Limb (tissue), 2 donors: ENCODE results near the gene WFDC1.

Experiments used
- DNase-seq, 2 donors: peaks; one replicate each; pipeline ENCODE4 v3.0.0-alpha.2; 2016; ENCODE audit errors: extremely low spot score in 2 of 2

Gene WFDC1, protein sequence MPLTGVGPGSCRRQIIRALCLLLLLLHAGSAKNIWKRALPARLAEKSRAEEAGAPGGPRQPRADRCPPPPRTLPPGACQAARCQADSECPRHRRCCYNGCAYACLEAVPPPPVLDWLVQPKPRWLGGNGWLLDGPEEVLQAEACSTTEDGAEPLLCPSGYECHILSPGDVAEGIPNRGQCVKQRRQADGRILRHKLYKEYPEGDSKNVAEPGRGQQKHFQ

DNA sequence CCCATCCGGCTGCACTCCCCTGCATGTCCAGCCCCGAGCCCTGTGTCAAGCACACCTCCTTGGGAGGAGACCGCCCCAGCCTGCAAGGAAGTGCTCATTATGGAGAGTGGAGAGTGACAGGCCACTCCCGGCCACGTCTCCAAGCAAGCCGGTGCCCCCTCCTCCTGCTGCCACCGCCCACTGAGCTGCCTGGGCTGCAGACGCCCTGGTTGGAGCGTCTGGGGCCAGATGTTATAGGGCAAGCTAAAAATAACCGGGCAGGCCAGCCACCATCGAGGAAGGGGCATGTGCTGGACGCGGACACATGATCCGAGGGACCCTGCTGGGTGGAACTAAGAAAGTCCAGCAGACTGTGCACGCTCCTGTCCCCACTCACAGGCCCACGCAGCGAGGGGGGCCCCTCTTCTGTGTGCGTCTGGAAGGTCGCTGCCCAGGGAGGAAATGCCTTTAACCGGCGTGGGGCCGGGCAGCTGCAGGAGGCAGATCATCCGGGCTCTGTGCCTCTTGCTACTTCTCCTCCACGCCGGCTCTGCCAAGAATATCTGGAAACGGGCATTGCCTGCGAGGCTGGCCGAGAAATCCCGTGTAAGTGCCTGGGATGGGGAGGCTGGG lies at the start of gene WFDC1:
TSS of gene WFDC1 (plus strand) at position 348 of the 612 bp plus-strand sequence. CDS start at position 442, 94 bp downstream.
- DNase-seq: peak; percentile 49 to 54

DNA sequence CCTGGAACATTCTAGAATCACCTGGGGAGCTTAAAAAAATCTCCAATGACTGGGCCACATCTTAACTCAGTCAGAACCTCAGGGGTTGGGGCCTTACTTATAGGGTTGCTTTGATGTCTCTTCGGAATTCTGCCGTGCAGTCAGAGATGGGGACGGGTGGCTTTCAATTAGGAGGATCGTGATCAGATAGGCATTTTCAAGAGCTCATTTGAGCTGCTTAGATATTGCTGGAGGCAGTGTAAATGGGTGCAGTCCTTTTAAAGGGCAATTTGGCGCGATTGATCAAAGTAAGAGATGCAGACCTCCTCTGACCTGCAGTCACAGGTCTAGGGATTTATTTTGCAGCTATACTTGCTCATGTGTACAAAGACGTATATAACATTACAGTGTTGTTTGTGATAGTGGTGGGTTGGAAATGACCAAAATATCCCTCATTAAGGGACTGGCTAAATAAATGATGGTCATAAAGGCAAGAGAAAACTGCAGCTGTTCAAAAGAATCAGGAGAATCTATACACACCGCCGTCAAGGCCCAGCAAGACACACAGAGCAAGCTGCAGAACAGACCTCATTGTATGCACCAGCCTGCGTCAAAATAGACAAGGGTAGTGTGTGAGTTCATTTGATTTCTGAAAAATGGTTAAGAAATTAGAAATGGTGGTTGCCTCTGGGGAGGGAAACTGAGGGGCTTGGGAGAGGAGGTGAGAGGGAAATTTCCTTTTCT lies 48.6 kb upstream of the WFDC1 start:
- no peak for DNase-seq

DNA sequence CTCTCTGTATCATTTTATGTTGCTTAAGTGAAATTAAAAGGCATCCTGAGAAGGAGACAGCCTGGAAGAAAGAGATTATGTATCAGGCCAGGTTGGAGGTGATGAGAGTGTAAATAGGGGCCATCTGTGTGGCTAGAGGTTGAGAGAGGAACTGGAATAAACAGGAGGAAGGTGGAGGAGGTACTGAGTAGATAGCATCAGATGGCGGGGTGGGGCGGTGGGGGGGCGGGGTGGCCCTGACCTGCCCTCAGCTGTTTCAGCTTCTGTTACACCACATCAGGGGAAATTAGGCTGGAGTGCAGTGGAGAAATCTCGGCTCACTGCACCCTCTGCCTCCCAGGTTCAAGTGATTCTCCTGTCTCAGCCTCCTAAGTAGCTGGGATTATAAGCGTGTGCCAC lies 48.0 kb upstream of the WFDC1 start:
- no peak for DNase-seq

DNA sequence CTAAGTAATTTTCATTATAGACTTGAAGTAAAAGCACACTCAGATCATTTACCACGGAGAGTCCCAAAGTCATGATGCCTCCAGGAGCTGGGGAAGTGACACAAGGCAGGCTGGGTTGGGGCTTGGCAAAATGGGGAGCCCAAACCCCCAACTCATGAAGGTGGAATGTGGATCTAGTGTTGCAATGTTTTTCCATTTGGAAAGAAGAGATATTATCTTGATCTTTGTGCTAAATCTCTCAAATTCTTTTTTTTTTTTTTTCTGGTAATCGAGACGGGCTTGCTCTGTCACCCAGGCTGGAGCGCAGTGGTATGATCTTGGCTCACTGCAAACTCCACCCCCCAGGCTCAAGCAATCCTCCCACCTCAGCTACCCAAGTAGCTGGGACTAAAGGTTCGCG lies 47.3 kb upstream of the WFDC1 start:
- DNase-seq: no peak

DNA sequence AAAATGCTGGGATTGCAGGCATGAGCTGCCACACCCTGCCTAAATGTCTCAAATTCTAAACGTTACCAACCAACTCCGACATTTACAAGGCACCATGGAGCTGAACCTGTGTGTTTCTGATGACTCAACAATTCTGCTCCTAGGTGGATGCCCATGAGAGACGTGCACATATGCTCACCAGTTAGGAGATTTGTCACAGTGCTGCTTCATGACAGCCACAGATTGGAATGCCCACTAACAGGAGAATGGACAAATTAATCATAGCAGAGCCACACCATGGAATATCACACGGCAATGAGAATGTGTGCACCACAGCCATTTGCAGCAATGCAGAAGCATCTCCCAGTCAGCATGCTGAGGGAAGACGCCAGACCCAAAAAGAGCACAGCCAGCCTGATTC lies 46.8 kb upstream of the WFDC1 start:
- no peak for DNase-seq

DNA sequence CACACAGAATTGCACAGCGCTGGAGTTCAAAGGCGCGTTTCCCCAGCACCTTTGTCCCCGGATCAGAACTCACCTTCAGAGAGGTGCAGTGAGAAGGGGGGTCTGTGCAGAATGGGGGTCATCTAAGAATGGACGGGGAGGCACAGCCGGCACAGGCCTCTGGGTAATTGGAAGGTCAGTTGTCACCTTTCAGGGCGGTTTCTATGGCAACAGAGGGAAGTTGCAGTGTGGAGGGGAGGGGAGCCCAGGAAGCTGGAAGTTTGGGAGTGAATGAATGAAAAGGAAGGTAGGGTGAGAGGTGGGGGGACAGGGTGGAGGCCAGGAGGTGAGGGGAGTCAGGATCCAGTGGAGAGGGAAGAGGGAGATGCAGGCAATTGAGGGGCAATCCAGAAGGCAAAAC lies 42.5 kb upstream of the WFDC1 start:
- no peak for DNase-seq

DNA sequence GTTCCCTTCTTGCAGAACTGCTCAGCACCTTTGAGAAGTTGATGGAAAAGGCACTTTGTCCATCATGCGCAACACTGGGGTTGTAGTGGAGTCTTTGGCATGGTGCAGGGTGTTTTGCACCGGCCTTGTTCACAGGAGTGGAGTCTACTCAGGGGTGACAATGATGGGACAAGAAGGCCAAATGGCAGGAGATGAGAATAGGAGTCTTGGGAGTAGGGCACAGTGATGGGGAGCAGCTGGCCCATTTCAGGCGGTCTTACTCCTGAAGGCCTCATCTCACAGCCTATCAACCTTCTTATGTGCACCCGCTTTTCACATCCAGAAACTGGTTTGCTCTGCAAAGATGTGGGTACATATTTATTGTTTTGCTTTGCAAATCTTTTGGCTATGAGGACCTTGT lies 41.5 kb upstream of the WFDC1 start:
- no peak for DNase-seq

DNA sequence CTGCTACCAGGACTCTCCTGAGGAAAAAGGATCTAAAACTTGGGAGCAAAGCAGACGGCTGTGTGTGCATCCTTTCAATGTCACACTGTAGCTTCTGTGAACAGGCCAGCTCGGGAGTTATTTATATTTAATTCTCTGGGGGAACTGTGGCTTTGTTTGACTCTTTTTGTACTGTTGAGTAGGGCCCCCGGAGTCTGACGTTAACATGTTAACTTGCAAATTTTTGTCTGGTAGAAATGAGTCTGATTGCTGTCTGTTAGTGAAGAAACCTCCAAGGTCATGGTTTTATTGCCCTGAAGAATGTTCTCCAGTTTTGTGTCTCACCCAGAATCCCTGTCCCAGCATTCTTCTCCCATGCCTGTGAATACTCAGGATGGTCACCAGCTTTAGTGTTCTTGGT lies 40.6 kb upstream of the WFDC1 start:
- DNase-seq: no peak

DNA sequence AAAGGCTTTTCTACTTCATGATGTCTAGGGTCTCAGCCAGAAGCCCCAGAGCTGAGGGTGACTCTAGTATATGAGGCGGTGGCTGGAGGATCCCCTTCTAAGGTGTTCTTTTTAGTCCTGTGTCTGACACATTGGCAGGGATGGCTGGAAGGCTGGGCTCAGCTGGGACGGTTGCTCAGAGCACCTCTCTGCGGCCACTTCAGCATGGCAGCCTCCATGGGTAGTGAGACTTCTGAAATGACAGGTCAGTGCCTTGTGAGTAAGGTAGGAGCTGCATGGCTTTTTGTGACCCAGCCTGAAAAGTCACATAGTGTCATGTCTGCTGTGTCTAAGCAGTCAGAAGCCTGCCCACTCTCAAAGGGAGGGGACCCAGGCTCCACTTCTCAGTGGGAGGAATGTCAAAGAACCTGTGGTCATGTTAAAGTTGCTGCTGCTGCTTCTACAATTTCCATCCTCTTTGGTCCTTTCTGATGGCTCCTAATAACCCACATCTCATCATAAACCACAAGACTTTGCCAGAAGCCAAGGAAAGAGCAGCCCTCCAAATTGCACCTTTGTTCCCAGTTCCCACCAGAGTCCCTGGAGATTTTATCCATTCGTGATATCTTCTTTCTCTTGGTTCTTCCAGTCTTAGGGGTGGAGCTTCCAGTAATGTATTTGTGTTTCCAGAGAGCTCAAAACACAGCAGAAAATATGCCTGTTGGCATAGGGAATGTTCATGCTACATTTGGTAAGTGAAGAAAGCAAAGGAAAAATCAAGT lies 39.4 kb upstream of the WFDC1 start:
- no peak for DNase-seq

DNA sequence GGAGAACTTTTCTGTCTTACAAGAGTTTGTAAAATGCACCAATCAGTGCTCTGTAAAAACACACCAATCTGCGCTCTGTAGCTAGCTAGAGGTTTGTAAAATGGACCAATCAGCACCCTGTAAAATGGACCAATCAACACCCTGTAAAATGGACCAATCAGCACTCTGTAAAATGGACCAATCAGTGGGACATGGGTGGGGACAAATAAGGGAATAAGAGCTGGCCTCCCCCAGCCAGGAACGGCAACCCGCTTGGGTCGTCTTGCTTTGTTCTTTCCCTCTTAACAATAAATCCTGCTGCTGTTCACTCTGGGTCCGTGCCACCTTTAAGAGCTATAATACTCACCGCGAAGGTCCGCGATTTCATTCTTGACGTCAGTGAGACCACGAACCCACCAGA lies 36.4 kb upstream of the WFDC1 start:
- no peak for DNase-seq

DNA sequence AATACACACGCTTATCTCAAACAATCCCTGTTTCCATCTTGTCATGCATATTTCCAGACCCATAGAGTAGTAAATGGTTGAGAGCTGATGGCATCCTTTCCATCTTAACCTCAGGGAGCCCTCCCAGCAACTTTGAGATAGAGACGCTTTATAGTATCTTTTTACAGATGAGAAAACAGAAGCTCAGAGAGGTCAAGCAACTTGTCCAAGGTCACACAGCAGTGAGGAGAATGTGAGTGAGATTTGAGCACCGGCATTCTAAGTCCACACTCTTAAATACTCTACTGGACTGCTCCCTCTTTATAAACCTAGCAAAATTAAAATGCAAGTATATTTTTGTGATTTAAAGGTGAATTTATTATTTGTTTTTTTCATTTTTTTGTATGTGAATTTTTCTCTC lies 35.0 kb upstream of the WFDC1 start:
- no peak for DNase-seq

DNA sequence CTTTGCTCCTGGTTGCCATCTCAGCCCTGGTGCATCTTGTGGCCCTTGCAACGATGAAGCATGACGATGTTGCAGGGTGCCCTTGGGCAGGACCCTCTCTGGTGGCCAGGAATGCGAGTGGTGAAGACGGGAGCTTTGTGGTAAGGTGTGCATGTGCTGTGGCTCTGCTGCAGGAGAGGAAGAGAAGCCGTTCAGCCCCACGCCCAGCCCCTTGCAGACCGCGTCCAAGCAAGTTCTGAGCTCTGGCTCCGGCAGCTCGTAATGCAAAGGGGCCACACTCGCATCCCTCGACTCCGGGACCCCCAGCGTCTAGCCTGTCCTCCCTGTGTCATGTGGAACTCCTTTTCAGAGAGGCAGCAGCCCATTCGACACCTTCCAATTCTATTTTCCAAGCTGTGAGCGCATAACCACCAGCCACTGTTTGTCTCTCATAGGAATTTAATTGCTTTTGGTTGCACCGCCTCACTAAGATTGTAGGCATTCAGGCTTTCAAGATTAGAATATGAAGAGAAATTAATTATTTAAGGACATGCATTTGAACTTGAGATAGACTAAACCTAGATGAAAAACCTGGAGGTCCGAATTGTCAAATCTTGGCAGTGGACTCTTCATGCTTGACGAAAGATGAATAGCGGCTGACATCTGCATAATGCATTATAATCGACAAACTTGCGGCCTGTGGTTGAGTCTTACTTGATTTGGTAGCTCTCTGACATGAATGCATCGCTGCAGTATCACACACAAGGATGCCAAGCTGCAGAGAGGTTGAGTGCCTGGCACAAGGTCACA lies 33.7 kb upstream of the WFDC1 start:
- no peak for DNase-seq

DNA sequence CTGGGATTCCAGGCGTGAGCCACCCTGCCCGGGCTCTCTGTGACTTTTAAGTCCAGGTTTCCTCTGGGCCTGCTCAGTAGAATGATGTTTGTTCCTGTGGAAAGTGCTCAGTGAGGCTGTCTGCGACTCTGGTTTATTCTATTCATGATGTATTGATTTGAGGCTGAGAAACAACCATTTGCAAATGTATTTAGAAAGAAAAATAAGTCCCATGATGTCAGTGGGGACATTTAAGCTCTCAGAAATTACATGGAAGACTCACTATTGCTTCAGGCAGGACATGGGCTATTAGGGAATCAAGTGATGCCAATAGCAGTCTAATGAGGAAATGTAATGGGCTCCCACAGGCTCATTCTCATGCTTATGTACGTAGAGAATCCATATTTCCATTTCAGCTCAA lies 32.6 kb upstream of the WFDC1 start:
- no peak for DNase-seq

DNA sequence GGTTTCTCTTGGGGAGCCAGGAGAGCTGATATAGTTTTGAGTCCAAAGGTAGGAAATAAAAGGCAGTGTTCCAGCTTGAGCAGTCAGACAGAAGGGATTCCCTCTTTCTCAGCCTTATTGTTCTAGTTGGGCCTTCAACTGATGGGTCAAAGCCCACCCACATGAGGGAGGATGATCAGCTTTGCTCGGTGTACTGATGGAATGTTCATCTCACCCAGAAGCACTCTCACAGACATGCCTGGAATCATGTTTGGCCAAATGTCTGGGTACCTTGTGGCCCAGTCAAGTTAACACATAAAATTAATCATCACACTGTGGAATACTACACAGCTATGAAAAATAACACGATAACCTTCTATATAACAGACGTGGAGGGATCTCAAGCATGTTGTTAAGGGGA lies 31.7 kb upstream of the WFDC1 start:
- no peak for DNase-seq

DNA sequence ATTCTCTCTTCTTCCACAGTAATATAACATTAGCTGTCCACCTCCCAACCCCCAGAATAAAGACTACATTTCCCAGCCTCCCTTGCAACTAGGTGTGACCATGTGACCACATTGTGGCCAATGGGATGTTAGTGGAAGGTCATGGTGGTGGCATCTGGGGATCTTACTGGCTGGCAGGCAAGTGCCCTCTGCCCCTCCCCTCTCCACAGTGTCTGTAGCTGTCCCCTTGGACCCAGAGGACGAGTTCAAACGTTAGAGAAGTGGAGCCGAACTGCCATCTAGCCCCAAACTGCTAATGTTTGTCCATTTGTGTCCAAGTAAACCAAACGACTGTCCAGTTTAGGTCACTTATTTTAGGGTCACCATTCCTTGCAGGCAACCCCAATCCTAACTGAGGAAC lies 28.2 kb upstream of the WFDC1 start:
- DNase-seq: peak in 1 of 2 donors; percentile 54

DNA sequence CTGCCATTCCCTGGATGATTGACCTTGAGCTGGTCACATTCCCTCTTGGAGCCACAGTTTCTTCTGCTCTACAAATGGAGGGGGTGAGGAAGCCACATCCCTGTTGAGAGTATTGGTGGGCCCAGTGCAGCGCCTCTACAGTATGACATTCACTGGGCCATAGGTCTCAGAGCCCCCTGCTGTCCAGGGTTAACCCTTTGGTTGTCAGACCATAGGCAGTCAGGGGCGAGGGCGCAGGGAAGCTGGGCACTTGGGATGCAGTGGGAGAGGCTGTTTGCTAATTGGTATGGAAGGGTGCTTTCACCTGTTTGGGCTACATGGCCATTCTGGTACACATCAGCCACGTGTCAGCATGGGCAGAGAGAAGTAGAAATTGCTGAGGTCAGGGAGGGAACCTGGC lies 27.3 kb upstream of the WFDC1 start:
- no peak for DNase-seq

DNA sequence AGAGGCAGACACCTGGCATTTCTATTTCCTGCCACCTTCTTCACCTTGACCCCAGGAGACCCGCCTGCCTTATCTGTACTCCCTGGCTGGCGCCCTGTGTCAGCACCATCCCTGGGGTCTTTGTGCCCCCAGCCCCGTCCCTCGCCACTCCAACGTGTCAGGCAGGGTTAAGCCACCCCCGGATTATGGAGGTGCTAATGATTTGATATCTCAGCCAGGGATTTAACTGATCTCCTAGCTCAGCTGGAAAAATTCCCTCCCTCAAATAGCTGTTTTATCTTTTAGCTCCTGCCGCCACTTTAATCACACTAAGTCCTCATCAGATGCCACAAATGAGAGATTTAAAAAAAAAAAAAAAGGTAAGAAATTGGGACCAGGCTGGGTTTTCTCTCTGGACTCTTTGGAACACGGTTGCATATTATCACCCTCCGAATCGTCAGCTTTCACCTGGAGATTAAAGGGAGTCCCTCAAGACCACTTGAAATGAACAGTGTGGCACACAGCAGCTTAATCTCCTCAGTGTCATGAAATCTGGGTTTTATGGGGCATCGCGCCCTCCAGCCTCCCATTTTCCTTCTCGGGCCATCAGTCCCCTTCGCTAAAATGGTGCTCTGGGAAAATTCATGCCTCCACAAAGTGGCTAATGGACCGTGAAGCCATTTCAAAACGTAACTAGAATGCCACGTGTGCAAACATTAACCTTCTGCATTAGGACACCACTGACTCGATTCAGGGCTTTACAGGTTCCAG lies 26.2 kb upstream of the WFDC1 start:
- no peak for DNase-seq

DNA sequence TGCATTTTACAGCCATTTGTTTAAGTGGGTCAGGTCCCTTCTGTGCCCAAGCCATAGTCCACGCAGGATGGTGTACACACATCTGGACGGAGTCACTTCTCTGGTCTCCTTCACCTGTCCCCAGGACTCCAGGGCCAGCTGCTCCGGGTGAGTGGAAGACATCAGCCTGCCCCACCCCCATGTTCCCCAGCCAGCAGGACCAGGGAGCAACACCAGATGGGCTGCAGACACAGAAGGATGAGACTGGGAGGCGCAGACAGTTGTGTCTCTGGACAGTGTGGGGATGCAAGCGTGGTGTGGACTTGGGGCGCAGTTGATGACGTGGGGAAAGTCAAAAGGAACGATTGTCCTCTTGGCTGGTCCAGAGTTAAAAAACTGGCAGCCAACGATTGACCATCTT lies 24.6 kb upstream of the WFDC1 start:
- DNase-seq: no peak

DNA sequence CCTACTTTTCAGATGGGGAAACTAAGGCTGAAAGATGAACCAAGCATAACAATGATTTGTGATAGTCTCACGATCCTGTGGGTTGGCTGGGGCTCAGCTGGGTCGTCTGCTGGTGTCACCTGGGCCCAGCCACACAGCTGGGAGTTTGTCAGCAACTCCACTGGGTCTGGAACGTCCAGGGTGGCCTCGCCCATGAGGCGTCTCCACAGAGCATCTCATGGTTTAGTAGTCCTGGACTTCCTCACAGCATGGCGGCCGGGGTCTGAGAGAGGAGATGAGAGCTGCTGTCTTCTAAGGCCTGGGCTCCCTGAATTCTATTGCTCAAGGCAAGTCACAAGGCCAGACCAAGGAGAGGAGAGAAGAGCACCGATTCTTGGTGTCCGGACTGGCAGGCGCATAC lies 24.1 kb upstream of the WFDC1 start:
- no peak for DNase-seq

DNA sequence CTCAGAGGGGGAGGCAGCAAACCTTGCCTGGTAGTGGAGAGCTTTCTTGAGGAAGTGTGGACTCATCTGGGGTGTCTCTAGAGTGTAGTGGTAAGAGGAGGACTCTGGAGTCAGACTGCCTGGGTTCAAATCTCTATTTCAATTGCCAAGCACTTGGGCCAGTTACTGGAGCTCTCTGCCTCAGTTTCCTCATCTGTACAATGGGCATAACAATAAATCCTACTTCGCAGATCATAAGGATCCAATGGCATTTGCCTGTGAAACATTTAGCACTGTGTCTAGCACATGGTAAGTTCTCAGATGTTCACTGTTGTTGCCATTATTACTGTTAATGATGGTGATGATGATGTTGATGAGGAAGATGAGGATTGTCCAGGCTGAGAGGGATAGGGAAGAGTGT lies 23.6 kb upstream of the WFDC1 start:
- DNase-seq: no peak

DNA sequence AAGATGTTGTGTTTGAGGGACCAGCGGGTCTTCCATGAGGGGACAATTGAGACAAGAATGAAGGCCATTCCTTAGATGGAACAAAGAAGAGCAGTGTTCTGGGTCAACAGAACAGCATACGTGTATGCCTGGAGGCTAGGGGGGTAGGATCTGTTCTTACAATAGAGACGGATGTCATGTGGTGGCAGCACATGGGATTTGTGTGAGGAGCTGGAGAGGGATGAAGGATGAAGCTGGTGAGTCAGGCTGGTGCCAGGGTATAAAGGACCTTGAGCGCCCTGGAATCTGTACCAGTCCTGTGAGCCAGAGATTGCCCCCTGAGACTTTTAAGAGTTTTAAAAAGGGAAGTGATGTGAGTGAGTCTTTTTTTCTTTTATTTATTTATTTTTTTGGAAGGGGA lies 22.8 kb upstream of the WFDC1 start:
- no peak for DNase-seq
